Measurements from ENCODE around the gene NFKBIB. TPM values are rescaled to one million over a fixed set of nuclear protein-coding genes. Genes with fewer than 3 reads are reported as not detected.

NFKBIB gene
- total and polyA plus RNA-seq, 2 of the 13 experiments (the other 11 are each of a cell fraction or from before 2014, with no cell fraction given) = 8.6 to 14.9 TPM

DNA sequence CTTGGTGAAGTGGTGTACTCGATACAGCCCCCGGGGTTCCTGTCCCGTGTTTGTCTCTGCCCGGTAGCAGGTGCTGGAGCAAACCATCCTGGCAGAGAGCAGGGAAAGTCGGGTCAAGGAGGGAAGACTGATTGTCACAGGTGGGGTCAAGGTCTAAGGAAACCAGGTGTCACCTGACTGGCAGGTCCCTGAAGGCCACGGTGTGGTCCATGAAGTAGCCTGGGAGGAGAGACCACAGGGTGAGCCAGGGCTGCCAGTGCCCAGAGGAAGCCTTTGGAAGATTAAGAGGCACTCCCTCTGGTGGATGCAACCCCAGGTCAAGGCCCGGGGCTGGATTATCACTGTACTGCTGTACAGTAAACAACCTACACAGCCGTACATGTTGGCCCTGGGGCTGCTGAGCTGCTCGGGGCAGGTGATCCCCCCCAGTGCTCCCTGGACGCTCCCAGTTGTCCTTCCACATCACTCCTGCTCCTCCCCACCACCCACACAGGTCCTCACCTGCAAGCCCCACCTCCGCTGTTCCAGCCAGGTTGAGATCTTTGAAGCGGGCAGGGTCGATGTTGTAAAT is 18.2 kb downstream of the NFKBIB start (continued):
- TF ChIP-seq ZBTB44 (CRISPR knock-in tag; IDR thresholded peaks at IDR 0.05) = no peak
- no peak for TF ChIP-seq FOXO1 (CRISPR knock-in tag; IDR thresholded peaks at IDR 0.05)
- peak; percentile 65 for TF ChIP-seq NR2F6 (IDR thresholded peaks at IDR 0.05)
- peak; percentile 75 for TF ChIP-seq NR2F6 (CRISPR knock-in tag; IDR thresholded peaks at IDR 0.05)
- no peak for TF ChIP-seq FOXA1 (IDR thresholded peaks at IDR 0.05)
- TF ChIP-seq FOXA1 (CRISPR knock-in tag; IDR thresholded peaks at IDR 0.05) = peak; percentile 65
- no peak for TF ChIP-seq PAXIP1 (CRISPR knock-in tag; conservative IDR thresholded peaks at IDR 0.05)
- TF ChIP-seq, protein P1, sequence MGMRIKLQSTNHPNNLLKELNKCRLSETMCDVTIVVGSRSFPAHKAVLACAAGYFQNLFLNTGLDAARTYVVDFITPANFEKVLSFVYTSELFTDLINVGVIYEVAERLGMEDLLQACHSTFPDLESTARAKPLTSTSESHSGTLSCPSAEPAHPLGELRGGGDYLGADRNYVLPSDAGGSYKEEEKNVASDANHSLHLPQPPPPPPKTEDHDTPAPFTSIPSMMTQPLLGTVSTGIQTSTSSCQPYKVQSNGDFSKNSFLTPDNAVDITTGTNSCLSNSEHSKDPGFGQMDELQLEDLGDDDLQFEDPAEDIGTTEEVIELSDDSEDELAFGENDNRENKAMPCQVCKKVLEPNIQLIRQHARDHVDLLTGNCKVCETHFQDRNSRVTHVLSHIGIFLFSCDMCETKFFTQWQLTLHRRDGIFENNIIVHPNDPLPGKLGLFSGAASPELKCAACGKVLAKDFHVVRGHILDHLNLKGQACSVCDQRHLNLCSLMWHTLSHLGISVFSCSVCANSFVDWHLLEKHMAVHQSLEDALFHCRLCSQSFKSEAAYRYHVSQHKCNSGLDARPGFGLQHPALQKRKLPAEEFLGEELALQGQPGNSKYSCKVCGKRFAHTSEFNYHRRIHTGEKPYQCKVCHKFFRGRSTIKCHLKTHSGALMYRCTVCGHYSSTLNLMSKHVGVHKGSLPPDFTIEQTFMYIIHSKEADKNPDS (CRISPR knock-in tag; IDR thresholded peaks at IDR 0.05) = no peak
- TF ChIP-seq KDM4B (CRISPR knock-in tag; IDR thresholded peaks at IDR 0.05) = no peak
- TF ChIP-seq ZBTB42 (CRISPR knock-in tag; IDR thresholded peaks at IDR 0.05) = no peak
- no peak for TF ChIP-seq ESRRA (CRISPR knock-in tag; IDR thresholded peaks at IDR 0.05; ENCODE audit: low read depth)
- no peak for TF ChIP-seq ATF7-NPFF (CRISPR knock-in tag; IDR thresholded peaks at IDR 0.05; ENCODE audit: low read depth)
- no peak for TF ChIP-seq MAF1 (CRISPR knock-in tag; IDR thresholded peaks at IDR 0.05; ENCODE audit: borderline replicate concordance)
- peak; percentile 9 for TF ChIP-seq TEAD3 (CRISPR knock-in tag; optimal IDR thresholded peaks at IDR 0.05; ENCODE audit: borderline replicate concordance)
- TF ChIP-seq, protein P2, sequence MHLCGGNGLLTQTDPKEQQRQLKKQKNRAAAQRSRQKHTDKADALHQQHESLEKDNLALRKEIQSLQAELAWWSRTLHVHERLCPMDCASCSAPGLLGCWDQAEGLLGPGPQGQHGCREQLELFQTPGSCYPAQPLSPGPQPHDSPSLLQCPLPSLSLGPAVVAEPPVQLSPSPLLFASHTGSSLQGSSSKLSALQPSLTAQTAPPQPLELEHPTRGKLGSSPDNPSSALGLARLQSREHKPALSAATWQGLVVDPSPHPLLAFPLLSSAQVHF (CRISPR knock-in tag; IDR thresholded peaks at IDR 0.05) = no peak
- 0 out of 2 replicates have a peak, but pooled peaks have one; percentile 57 for TF ChIP-seq ZNF333 (CRISPR knock-in tag; IDR thresholded peaks at IDR 0.05; ENCODE audit: borderline replicate concordance)
- TF ChIP-seq, protein P3, sequence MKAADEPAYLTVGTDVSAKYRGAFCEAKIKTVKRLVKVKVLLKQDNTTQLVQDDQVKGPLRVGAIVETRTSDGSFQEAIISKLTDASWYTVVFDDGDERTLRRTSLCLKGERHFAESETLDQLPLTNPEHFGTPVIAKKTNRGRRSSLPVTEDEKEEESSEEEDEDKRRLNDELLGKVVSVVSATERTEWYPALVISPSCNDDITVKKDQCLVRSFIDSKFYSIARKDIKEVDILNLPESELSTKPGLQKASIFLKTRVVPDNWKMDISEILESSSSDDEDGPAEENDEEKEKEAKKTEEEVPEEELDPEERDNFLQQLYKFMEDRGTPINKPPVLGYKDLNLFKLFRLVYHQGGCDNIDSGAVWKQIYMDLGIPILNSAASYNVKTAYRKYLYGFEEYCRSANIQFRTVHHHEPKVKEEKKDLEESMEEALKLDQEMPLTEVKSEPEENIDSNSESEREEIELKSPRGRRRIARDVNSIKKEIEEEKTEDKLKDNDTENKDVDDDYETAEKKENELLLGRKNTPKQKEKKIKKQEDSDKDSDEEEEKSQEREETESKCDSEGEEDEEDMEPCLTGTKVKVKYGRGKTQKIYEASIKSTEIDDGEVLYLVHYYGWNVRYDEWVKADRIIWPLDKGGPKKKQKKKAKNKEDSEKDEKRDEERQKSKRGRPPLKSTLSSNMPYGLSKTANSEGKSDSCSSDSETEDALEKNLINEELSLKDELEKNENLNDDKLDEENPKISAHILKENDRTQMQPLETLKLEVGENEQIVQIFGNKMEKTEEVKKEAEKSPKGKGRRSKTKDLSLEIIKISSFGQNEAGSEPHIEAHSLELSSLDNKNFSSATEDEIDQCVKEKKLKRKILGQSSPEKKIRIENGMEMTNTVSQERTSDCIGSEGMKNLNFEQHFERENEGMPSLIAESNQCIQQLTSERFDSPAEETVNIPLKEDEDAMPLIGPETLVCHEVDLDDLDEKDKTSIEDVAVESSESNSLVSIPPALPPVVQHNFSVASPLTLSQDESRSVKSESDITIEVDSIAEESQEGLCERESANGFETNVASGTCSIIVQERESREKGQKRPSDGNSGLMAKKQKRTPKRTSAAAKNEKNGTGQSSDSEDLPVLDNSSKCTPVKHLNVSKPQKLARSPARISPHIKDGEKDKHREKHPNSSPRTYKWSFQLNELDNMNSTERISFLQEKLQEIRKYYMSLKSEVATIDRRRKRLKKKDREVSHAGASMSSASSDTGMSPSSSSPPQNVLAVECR (CRISPR knock-in tag; IDR thresholded peaks at IDR 0.05; ENCODE audit: borderline replicate concordance) = peak; percentile 45; the same call in 1 of the 2 replicates
- no peak for TF ChIP-seq NR2F1 (CRISPR knock-in tag; IDR thresholded peaks at IDR 0.05)
